GM19043 (cell line): ENCODE results near the gene TXNDC5.
"Not testable (repeated sequence)": the region's sequence is repeated elsewhere in the genome, so short reads cannot be mapped to it uniquely, and the experiment has no call there.

Experiments used
- ATAC-seq: cut with Tn5 transposase; IDR thresholded peaks from one replicate; pipeline ENCODE4 v1.9.1; 2021; ENCODE audit warnings: low read depth; ENCODE audit not compliant: unreplicated experiment

TXNDC5 gene

DNA sequence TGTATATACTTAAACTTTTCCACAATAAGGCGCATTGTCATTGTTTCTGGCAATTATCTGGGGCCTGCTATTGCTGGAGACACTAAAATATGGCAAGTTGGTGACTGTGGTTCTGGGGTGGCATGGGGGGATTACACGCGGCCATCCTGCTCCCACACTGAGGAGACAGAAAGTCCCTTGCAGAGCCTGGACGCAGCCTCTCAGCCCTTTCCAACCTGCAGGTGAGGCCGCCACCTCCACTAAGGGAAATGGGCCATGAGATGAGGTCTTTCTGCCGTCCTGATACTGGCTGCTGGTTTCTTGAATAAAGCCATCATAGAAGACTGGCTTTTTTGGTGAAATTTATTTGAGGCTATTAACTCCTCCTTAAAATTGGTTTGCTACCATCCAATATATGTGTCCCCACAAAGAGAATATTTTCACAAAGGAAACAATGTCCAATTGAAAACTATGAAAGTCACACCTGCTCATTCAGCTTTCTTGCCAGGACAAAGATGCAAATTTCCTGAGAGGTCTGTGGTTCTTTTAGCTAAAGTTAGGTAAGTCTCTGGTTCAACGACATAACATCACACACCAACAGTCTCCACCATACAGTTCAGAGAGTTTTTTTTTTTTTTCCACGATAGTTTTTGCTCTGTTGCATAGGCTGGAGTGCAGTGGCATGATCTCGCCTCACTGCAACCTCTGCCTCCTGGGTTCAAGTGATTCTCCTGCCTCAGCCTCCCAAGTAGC, 13.0 kb downstream of the TXNDC5 start:
- ATAC-seq, result peak; percentile 52

DNA sequence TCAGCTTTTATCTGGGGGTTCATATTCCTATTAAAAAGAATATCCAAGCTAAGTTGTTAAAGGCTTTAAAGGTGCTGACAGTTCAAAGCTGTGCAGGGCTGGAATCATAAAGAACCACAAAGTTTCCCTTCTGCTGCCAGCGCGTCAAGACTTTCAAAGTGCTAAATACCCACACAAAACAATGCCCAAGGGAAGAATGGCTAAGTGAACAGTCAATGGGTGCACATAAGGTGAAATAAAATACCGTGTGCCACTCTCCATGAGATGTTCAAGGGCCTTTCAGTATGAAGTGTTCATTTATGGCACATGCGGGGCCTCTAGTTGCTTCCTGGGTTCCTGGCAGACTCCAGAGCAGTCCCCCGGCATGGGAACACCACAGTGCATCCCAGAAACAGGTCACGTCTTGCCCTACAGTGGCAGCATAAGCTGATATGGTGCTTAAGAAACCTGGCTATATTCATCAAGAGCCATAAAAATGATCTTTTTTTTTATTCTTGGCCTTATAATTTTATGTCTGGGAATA, 14.1 kb downstream of the TXNDC5 start:
- no peak for ATAC-seq

DNA sequence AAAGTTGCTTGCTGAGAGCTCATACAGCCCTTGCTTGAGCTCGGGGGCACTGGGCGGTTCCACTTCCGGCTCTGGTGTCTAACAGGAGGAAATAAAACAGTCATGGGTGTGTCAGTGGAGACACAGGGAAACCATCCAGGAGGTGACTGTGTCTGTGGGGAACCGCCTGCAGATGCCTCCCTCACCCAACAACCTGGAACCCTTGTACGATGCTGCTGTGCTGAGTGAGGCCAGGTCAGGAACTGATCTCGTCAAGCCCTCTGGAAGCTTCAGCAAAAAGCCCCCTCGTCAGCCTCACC, 15.5 kb downstream of the TXNDC5 start:
- no peak for ATAC-seq

DNA sequence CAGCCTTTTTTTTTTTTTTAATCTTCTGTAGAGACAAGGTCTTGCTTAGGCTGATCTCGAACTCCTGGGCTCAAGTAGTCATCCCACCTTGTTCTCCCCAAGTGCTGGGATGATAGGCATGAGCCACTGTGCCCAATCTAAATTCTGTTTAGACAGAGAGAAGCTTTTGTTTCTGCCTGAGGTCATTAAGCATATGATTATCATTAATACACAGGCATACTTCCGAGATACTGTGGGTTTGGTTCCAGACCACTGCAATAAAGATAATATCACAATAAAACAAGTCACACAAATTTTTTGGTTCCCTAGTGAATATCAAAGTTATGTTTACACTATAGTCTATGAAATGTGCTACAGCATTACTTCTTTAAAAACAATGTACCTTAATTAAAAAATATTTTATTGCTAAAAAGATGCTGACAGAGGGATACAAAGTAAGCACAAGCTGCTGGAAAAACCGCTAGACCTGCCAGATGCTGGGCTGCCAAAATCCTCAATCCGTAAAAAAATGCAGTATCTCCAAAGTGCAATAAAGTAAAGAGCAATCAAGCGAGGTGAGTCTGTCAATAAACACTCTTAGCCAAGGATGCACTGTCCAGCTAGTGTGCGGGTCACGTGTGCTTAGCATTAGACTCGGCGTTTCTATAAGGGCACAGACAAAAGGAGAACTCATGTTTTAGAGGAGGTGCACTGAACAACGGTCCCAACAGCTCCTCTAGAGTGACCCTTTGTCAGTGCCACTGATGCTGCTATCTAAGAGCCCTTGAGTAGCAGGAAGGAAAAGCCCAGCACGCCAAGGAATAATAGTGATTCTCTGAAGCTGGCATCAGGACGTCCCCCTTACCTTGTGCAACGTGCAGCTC, 16.1 kb downstream of the TXNDC5 start:
- ATAC-seq, result no peak

DNA sequence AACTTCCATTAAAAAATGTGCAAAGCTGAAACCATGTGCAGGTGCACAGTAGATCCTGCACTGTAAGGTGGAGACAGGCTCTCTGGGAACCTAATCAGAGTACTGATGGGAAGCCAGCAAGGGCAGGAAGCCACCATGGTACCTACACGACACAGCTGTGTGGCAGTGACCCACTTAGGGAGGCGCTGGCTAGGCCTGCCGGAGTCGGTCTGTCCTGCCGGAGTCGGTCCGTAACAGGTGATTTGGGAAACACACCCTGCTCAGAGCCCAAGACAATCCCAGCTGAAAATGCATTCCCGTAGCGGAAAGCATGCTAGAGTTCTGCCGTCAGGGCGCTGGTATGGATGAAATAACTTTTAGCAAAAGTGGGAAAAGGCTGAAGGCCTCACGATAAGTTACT, 17.2 kb downstream of the TXNDC5 start:
- no peak for ATAC-seq

DNA sequence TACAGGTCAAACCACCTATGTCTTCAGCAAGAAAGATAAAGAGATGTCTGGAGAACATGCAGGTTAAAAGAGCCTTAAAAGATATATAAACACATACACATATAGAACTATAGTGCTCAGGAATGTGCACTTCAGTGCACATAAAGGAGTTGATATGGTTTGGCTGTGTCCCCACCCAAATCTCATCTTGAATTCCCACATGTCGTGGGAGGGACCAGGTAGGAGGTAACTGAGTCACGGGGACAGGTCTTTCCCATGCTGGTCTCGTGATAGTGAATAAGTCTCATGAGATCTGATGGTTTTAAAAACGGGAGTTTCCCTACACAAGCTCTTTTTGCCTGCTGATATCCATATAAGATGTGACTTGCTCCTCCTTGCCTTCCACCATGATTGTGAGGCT, 18.2 kb downstream of the TXNDC5 start:
- not testable (repeated sequence) for ATAC-seq

DNA sequence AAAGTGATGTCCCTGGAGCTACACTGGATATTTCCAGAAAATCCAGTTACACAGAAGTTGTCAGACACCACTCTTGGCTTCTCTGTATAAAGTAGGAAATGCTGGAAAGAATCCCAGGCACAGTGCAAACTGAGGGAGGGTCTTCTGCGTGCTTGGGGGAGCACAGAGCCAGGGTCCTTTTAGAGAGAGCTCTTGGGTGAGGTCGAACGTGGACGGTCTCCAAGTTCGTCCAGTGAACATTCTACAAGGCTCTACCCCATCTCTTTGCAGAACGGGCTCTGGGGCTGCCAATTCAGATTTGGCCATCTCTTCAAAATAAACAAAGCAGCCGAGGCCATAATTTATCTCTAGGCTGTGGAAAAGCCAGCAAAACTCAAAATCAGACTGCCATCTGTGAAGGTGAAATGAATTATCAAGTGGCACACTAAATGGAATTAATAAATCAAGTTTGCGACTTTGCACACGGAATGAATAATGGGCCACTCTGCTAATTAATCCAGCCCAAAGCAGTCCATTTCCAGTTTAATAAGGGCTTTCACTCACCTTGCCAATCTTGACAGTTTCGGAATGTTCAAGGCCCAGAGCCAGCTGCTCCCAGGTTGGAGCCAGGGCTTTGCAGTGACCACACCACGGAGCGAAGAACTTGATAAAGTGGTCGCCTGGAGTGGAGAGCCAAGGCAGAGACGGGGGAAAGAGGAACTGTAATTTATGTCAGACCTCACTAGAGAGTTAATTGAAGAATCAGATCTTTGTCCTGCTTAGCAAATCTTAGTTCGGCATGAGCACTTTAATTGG, 19.3 kb downstream of the TXNDC5 start:
- no peak for ATAC-seq

DNA sequence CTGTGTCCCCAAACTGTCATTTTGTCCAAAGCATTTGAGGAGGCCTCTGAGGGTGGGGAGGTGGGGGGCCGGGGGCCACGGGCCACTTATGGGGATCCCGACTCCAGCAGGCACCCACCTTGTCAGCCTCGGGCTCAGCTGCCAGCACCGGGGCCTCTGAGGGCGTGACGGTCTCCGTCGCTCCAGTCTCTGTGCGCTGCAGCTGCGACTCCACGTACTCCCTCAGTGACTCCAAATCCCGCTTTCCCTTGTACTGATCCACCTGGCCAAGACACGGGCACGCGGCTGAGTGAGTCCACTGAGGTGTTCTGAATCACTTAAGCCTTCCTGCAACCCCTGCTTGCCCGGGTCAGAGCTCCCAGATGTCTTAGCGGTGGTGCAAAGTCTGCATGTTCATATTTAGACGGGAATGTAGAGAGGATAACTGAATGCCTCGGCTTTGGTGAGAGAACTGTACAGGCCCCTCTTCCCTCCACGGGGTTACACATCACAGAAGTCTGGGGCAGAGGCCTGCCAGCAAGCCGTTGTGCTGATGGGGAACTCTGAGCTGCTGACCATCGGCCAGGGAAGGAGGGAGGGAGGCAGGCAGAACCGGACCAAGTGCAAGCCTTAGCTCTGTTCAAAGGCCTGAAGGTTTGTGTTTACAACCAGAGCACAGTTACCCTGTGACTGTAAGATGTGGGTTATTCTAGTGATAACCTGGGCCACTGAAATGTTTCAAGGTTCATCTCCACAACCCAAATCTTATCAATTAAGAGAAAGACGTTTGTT, 21.8 kb downstream of the TXNDC5 start:
- ATAC-seq, result no peak

DNA sequence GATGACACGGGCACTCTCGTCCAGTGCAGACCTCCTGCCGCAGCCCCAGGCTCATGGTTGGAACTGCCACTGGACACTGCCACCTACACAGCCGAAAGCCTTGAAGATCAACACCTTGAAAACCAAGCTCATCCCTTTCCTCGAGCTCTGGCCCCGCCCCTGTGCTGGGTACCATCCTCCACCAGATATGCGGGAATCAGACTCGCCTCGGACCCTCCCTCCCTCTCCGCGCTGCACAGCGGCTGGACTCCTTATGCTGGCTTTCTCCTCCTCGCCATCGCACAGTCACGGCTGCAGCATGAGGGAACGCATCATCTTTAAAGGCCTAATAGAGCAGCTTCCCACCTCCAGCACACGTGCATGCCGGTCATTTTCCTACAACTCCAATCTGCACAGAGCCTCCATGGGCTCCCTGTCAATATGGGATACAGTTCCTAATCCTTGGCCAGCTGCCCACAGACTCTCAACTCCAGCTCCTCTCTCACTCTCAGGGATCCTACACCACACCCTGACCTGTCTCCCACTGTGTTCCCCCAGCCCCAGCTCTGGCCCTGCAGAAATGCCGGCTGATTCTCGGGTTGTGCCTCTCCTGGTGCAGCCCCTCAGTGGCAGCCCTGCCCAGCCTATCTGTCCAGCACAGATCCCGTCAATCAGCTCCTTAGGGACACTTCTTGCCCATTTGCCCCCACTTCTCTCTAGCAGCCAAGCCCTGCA, 23.2 kb downstream of the TXNDC5 start:
- no peak for ATAC-seq

DNA sequence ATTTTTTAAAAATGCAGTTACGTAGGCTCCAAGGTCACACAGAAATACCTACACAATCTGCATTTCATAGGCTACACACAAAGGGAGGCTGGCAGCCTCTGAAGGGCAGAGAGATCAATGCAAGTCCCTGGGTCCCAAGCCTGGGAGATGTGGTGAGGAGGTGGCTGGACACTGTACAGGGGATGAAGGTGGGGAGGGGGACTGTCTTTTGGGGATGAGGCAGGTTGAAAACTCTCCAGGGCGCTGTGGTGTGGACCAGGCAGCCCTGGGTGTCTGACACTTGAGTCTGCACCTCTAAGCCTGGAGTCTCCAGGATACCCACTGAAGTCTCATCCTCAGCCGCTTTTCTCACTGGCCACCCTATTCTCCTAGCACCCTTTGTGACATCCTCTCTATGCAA, 24.5 kb downstream of the TXNDC5 start:
- no peak for ATAC-seq

DNA sequence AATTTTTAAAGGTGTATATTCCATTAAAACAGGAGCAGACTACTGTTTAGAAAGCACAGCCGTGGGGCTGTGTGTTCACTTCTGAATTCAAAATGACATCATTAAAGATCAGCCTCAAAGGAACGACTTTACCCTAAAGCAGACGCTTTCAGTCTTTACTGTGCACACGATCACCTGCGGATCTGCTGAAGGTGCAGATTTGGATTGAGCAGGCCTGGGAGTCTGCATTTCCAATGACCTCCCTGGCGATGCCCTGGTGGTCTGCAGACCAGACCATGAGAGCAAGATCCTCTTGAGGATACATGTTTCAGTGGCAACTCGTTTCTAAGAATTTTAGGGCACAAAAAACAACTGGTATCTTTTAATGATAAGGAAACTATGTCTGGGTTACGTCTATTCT, 27.2 kb downstream of the TXNDC5 start:
- no peak for ATAC-seq

DNA sequence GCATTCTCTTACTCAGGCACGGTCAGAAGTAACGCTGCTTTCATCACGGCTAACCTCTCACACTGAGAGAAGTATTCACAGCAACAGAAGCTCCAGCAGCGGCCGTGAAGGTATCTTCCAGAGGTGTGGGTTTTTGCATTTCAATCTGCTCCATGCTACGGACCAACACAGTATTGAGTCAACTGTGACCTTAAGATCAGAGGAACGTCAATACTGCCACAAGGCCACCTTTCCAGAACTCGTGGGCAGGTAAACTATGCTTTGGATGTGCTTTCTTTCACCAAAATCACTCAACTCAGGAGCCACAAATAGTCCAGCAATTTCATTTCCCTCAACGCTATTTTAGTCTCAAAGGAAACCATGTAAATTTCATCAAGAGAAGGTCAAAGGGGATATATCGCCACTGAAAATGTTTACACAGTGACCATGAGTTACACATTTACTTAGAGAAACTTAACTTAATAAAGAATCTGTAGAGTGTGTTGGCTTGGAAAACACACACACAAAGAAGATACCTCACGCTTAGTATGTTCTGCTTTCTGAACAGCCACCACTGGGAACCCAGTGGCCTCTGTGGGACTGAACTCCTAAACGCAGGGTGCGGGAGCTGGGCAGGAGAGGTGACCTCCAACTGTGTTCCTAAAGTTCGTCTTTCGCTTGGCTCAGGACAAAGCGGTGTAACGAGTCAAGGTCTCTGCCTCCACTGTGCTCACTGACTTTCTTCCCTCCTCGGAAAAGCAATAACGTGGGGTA, 27.9 kb downstream of the TXNDC5 start:
- no peak for ATAC-seq

DNA sequence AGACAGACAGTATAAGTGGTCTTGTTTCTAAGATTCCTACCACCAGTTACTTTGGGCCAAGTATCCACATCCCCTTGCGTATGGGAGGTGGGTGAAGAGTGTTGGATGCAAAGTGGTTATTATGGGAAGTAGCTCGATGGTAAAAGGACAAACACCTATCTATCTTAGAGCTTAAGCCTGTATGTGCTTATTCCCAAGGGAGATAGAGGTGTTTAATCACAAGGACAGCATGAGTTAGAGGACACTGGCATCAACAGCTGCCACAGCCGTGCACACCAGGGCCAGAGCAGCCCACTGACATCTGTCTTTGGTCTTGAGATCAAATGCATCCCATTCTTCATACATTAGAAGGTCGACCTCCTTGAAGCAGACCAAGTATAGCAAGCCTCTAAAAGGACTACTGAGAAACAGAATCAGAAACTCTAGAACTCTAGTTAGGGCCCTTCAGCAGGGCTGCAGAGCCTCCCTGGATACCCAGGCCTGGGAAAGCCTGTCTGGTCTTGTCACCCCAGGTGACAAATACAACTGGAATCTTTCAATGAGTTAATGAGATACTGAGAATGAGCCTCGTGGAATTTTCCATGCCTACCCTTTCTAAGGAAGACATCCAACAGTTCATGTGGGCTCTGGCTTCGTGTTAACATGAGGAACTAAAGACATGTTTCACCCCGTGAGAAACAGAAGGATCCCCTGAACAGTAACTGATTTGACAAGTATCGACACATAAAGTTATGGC, 28.7 kb downstream of the TXNDC5 start:
- no peak for ATAC-seq

DNA sequence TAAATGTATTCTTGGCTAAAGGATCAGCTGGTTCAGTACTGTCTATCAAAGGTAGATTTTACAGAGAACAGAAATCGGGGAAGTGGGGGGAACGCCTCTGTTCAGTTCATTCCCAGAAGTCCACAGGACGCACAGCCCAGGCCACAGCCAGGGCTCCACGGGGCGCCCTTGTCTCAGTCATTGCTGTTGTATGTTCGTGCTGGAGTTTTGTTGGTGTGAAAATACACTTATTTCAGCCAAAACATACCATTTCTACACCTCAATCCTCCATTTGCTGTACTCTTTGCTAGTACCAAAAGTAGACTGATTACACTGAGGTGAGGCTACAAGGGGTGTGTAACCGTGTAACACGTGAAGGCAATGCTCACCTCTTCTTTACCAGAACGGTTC, 29.9 kb downstream of the TXNDC5 start:
- no peak for ATAC-seq

DNA sequence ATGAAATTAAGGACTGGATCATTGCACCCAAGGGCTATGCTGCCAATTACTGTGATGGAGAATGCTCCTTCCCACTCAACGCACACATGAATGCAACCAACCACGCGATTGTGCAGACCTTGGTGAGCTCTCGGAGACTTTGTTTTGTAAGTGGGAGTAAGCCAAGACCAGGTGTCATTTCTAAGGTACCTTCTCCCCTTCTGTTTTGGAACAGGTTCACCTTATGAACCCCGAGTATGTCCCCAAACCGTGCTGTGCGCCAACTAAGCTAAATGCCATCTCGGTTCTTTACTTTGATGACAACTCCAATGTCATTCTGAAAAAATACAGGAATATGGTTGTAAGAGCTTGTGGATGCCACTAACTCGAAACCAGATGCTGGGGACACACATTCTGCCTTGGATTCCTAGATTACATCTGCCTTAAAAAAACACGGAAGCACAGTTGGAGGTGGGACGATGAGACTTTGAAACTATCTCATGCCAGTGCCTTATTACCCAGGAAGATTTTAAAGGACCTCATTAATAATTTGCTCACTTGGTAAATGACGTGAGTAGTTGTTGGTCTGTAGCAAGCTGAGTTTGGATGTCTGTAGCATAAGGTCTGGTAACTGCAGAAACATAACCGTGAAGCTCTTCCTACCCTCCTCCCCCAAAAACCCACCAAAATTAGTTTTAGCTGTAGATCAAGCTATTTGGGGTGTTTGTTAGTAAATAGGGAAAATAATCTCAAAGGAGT, 30.4 kb downstream of the TXNDC5 start:
- no peak for ATAC-seq

DNA sequence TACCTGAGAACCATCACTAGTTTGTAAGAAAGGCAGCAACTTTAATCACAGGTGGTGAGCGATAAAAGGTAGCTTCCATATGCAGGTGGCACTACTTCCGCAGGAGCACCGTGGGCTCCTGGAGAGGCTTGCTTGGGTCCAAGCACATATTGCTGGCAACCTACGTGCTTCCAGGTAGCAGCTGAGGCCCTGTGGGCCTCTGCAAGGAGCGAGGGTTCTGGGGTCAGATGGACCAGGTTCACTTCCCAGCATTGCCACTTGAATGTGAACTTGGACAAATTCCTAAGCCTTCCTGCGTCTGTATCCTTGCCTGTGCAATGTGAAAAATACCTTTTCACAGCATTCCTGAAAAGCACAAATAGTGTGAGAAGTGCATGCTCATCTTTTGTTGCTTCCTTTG, 31.0 kb downstream of the TXNDC5 start:
- no peak for ATAC-seq

DNA sequence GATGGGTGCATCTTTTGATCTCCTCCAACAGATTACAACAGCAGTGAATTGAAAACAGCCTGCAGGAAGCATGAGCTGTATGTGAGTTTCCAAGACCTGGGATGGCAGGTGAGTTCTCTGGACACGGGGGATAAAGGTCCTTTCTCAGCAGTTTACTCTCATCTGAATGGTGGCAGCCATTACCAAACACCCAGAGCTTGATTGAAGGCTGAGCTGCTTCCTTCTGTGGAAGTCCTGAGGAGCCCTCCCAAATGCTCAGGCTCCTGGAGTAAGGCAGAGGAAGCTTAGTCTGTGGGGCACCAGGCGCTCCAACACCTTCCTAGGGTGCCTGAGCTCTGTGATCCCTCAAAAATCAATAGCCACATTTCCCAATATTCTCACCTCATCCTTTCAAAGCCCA, 31.5 kb downstream of the TXNDC5 start:
- ATAC-seq, result no peak
